T-cell (primary cell): ENCODE results near the gene NABP2. TPM values are rescaled to one million over a fixed set of nuclear protein-coding genes. Genes with fewer than 3 reads are reported as not detected.
A peak's percentile ranks its signal among the peaks of the same experiment; 100 is the strongest.

Experiments used
- ATAC-seq, 4 experiments: fragments of 200-7000 bp in 3 of 4; fragments of 150-1000 bp in 1 of 4; cut with Tn5 transposase; replicated peaks in 1 of 4; 1 replicate in 3 of 4; 2 replicates in 1 of 4; pipeline ENCODE4 v1.10.0; 2021; ENCODE audit warnings: moderate library complexity in 3 of 4, mild to moderate bottlenecking in 2 of 4, moderate number of reproducible peaks in 1 of 4
- CTCF ChIA-PET, 2 donors: fragments of 300-600 bp; sonication (Branson Sonifier 250); formaldehyde crosslinking; loops; one replicate each; lab custom pipeline; 2022; ENCODE audit warnings: antibody characterized with exemption in 2 of 2; lab: Charles Lee
- POLR2A ChIA-PET, 2 donors: fragments of 300-600 bp; sonication (Branson Sonifier 250); formaldehyde crosslinking; loops; one replicate each; lab custom pipeline; 2022; ENCODE audit warnings: antibody characterized with exemption in 2 of 2; lab: Charles Lee
- DNase-seq, 35 experiments: peaks; one replicate each; pipeline versions ENCODE4 v3.0.0 to v3.0.0-alpha.2; 2013 to 2023
- H3K27ac ChIP-seq: one replicate; pipeline ENCODE4 v1.5.1; 2013; ENCODE audit warnings: low read length
- H3K27me3 ChIP-seq, 2 experiments: replicated peaks in 1 of 2; 1 replicate in 1 of 2; 2 replicates in 1 of 2; pipeline versions ENCODE4 v1.6.1 to v1.7.0; 2013; ENCODE audit warnings: low read length in 1 of 2, mixed read lengths in 1 of 2; ENCODE audit not compliant: control insufficient read depth in 2 of 2, insufficient read depth in 2 of 2; ENCODE audit errors: extremely low read depth in 1 of 2
- H3K36me3 ChIP-seq, 2 donors: 1 replicate in 1 of 2; 2 replicates in 1 of 2; pipeline versions ENCODE4 v1.6.1 to v1.7.0; 2013; ENCODE audit warnings: low read length in 1 of 2; ENCODE audit not compliant: control insufficient read depth in 2 of 2, insufficient read depth in 1 of 2; ENCODE audit errors: extremely low read depth in 1 of 2
- H3K4me1 ChIP-seq, 2 experiments: 1 replicate in 1 of 2; 2 replicates in 1 of 2; pipeline versions ENCODE4 v1.6.1 to v1.7.0; 2013; ENCODE audit warnings: low read length in 2 of 2, mixed read lengths in 1 of 2; ENCODE audit not compliant: insufficient read depth in 2 of 2, control insufficient read depth in 1 of 2; ENCODE audit errors: extremely low read depth in 1 of 2
- H3K4me3 ChIP-seq, 2 donors: 1 replicate in 1 of 2; 2 replicates in 1 of 2; pipeline versions ENCODE4 v1.5.1 to v1.7.0; 2013; ENCODE audit warnings: mild to moderate bottlenecking in 2 of 2, low read length in 1 of 2, moderate library complexity in 1 of 2; ENCODE audit not compliant: control insufficient read depth in 1 of 2; ENCODE audit errors: extremely low read depth in 1 of 2
- H3K9me3 ChIP-seq: 2 replicates; pipeline ENCODE4 v1.7.0; 2013
- H3K27ac Mint-ChIP-seq, 2 donors: one replicate each; pipeline ENCODE4 v1.8.0; 2020 to 2021; ENCODE audit warnings: mild to moderate bottlenecking in 2 of 2, mixed read lengths in 2 of 2
- H3K27me3 Mint-ChIP-seq, 2 donors: one replicate each; pipeline ENCODE4 v1.8.0; 2021 to 2022; ENCODE audit warnings: mixed read lengths in 2 of 2
- H3K36me3 Mint-ChIP-seq: one replicate; pipeline ENCODE4 v1.8.0; 2021; ENCODE audit warnings: mixed read lengths
- H3K4me1 Mint-ChIP-seq, 3 donors: one replicate each; pipeline ENCODE4 v1.8.0; 2020 to 2022; ENCODE audit warnings: mixed read lengths in 3 of 3, mild to moderate bottlenecking in 1 of 3
- H3K4me3 Mint-ChIP-seq, 3 donors: one replicate each; pipeline ENCODE4 v1.8.0; 2020 to 2022; ENCODE audit warnings: mild to moderate bottlenecking in 3 of 3, mixed read lengths in 3 of 3, moderate library complexity in 3 of 3
- H3K9me3 Mint-ChIP-seq, 3 donors: one replicate each; pipeline ENCODE4 v1.8.0; 2020 to 2022; ENCODE audit warnings: mixed read lengths in 3 of 3
- WGBS: methylation state at CpG from one replicate; pipeline ENCODE4 v1.1.5; 2013; ENCODE audit warnings: missing lambda C conversion rate; ENCODE audit not compliant: insufficient coverage; 5-methylcytosine and 5-hydroxymethylcytosine counted together
- total RNA-seq, 35 experiments: library from RNA in 6 of 35; stranded (reverse) in 6 of 35; fragments of 120-200 nt in 1 of 35; gene quantifications; one replicate each; pipeline versions ENCODE4 v1.2.1 to v1.2.4 and lab custom pipeline; 2013 to 2026

NABP2 gene
- total RNA-seq, 5 donors from 2014 or later (not counting 1 experiment from before 2014, with no cell fraction given): 11.8 to 19.1 (median 14.0) TPM

GRCh38 chr12:56189099-56189917, 34.8 kb upstream of the NABP2 start, which contains the start of gene SMARCC2:
Gene SMARCC2 (minus strand): TSS chr12:56189483. CDS start chr12:56189461, 22 bp downstream.
- CTCF ChIA-PET: interaction anchor here (0.6 to 3.3 kb wide), 44 partner anchors 9 to 1025 kb away, joined by 3 to 54 read pairs (median 4); partner anchors contain the start of genes ESYT1 (in 2 of the 2), ZC3H10 (in 2 of the 2), ANKRD52 (in 1 of the 2) and CNPY2 (in 1 of the 2)
- H3K9me3 ChIP-seq: no peaks in the 10 kb centered on the region
- no peaks in the 10 kb centered on the region for H3K9me3 Mint-ChIP-seq
- ATAC-seq (peak; percentile 85 to 91 (median 87)), DNase-seq (peak; percentile 63 to 94 (median 76))
- H3K27ac ChIP-seq: peak within 1 kb of the TSS; percentile 86
- H3K27me3 Mint-ChIP-seq: no peaks in the 10 kb centered on the region
- H3K4me3 ChIP-seq: peak within 1 kb of the TSS; percentile 71 to 88
- peaks cover 8 to 18% of the 10 kb centered on the region in 2 donors for H3K36me3 ChIP-seq
- POLR2A ChIA-PET: interaction anchor here (0.6 to 1.6 kb wide), 6 partner anchors 27 to 71 kb away, joined by 3 to 12 read pairs (median 4); partner anchors contain the start of genes ESYT1 (in 1 of the 2), RNF41 (in 1 of the 2) and ZC3H10 (in 1 of the 2)
- peaks cover 41 to 52% (median 46%) of the 10 kb centered on the region in 3 donors for H3K4me1 Mint-ChIP-seq
- peaks cover 12 to 31% of the 10 kb centered on the region in 2 experiments for H3K4me1 ChIP-seq
- peaks cover 14% of the 10 kb centered on the region for H3K36me3 Mint-ChIP-seq
- peak within 1 kb of the TSS; percentile 93 to 98 (median 96) for H3K4me3 Mint-ChIP-seq
- peak within 1 kb of the TSS; percentile 95 to 97 for H3K27ac Mint-ChIP-seq
- no peaks in the 10 kb centered on the region for H3K27me3 ChIP-seq
- under 1% methylated on average over 73 of the region's 93 CpGs for WGBS

DNA sequence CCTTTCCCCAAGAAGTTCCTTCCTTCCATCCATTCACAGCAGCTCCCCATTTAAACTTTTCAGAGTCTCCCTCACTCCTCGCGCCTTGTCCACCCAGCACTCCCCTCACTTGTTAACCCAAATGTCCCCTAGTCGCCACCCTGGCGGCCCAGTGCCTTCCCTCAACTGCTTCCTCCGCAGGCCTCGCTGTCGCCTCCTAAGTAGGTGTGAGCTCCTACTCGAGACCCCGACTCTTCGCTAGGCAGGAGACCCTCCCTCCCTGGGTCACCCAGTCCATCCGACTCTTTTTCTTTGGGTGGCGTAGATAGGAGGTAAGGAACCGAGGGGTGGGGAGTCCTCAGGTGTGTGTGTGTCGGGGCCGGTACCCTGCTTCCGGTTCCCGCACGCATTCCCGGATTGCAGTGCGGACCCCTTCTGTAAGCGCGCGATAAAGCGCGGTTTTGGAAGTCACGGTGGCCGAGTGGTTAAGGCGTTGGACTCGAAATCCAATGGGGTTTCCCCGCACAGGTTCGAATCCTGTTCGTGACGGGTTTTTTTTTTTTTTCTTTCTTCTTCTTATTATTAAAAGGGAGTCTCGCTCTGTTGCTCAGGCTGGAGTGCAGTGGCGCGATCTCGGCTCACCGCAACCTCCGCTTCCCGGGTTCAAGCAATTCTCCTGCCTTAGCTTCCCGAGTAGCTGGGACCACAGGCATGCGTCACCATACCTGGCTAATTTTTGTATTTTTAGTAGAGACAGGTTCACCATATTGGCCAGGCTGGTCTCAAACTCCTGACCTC, 34.0 kb upstream of the NABP2 start:
- WGBS: under 1% methylated on average over 14 of the region's 42 CpGs
- H3K4me1 Mint-ChIP-seq: peaks cover 41 to 54% (median 46%) of the 10 kb centered on the region in 3 donors

GRCh38 chr12:56190695-56191155, 33.4 kb upstream of the NABP2 start:
- ChIA-PET CTCF (interaction anchor here in 1 of 2 donors (0.6 to 3.3 kb wide), 6 partner anchors 31 to 169 kb away, joined by 3 to 54 read pairs (median 22); partner anchors contain the start of genes ANKRD52, ESYT1, RNF41 and STAT2), POLR2A (no interaction called here)
- no peaks in the 10 kb centered on the region for H3K9me3 Mint-ChIP-seq
- H3K4me1 Mint-ChIP-seq: peaks cover 40 to 53% (median 46%) of the 10 kb centered on the region in 3 donors
- H3K4me3 ChIP-seq: peak overlapping the region in 1 of 2 donors; percentile 71
- peak overlapping the region; percentile 93 to 98 (median 96) for H3K4me3 Mint-ChIP-seq
- peak overlapping the region; percentile 86 for H3K27ac ChIP-seq
- peak overlapping the region; percentile 95 to 97 for H3K27ac Mint-ChIP-seq
- peaks cover 12 to 31% of the 10 kb centered on the region in 2 experiments for H3K4me1 ChIP-seq
- no peaks in the 10 kb centered on the region for H3K27me3 ChIP-seq
- no peaks in the 10 kb centered on the region for H3K9me3 ChIP-seq
- ATAC-seq (no peak), DNase-seq (no peak)
- 75% methylated on average over 2 of the region's 9 CpGs for WGBS
- no peaks in the 10 kb centered on the region for H3K27me3 Mint-ChIP-seq
- H3K36me3 Mint-ChIP-seq: peaks cover 6% of the 10 kb centered on the region
- H3K36me3 ChIP-seq: peaks cover 8 to 9% of the 10 kb centered on the region in 2 donors

More for the DNA sequence above, 34.0 kb upstream of the NABP2 start:
- Histone ChIP-seq H3K27ac (peak overlapping the region; percentile 86), H3K36me3 (peaks cover 8 to 10% of the 10 kb centered on the region in 2 donors), H3K4me1 (peaks cover 12 to 31% of the 10 kb centered on the region in 2 experiments), H3K27me3 (no peaks in the 10 kb centered on the region), H3K4me3 (peak overlapping the region; percentile 58 to 71), H3K9me3 (no peaks in the 10 kb centered on the region)
- ChIA-PET CTCF (interaction anchor here (0.6 to 3.3 kb wide), 38 partner anchors 10 to 1024 kb away, joined by 3 to 54 read pairs (median 4); partner anchors contain the start of genes ZC3H10 (in 2 of the 2), ANKRD52 (in 1 of the 2), COQ10A (in 1 of the 2) and ESYT1 (in 1 of the 2)), POLR2A (interaction anchor here (0.6 to 1.6 kb wide), 5 partner anchors 31 to 72 kb away, joined by 3 to 12 read pairs (median 4); partner anchors contain the start of genes ESYT1 (in 1 of the 2), RNF41 (in 1 of the 2) and ZC3H10 (in 1 of the 2))
- ATAC-seq (peak; percentile 25 to 36 (median 28)), DNase-seq (peak; percentile 45 to 85 (median 63))
- peaks cover 7% of the 10 kb centered on the region for H3K36me3 Mint-ChIP-seq
- H3K27me3 Mint-ChIP-seq: no peaks in the 10 kb centered on the region
- peak overlapping the region; percentile 93 to 98 (median 96) for H3K4me3 Mint-ChIP-seq
- no peaks in the 10 kb centered on the region for H3K9me3 Mint-ChIP-seq
- peak overlapping the region; percentile 95 to 97 for H3K27ac Mint-ChIP-seq

- POLR2A ChIA-PET: no interaction called here
- CTCF ChIA-PET: interaction anchor here (0.5 to 1.9 kb wide), 8 partner anchors 30 to 74 kb away, joined by 3 to 6 read pairs (median 4); partner anchors contain the start of genes ZC3H10 (in 2 of the 2), ANKRD52 (in 1 of the 2) and RNF41 (in 1 of the 2)
- H3K4me3 Mint-ChIP-seq: peak overlapping the region in 1 of 3 donors; percentile 14
- Histone ChIP-seq H3K4me1 (peaks cover 8 to 24% of the 10 kb centered on the region in 2 experiments), H3K27ac (no peak overlapping the region), H3K9me3 (no peaks in the 10 kb centered on the region), H3K4me3 (no peak overlapping the region), H3K36me3 (no peaks in the 10 kb centered on the region), H3K27me3 (no peaks in the 10 kb centered on the region)
- H3K36me3 Mint-ChIP-seq: no peaks in the 10 kb centered on the region
- peaks cover 25 to 40% (median 38%) of the 10 kb centered on the region in 3 donors for H3K4me1 Mint-ChIP-seq
- DNase-seq (no peak), ATAC-seq (no peak)
- peak overlapping the region; percentile 41 to 56 for H3K27ac Mint-ChIP-seq
- no peaks in the 10 kb centered on the region for H3K9me3 Mint-ChIP-seq
- no peaks in the 10 kb centered on the region for H3K27me3 Mint-ChIP-seq
These were observed 31.6 kb upstream of the NABP2 start for GRCh38 chr12:56192582-56192981.

GRCh38 chr12:56193025-56193578, 31.0 kb upstream of the NABP2 start:
- 60% methylated on average over 1 of the region's 1 CpG for WGBS
- H3K27ac ChIP-seq: no peak overlapping the region
- POLR2A ChIA-PET: no interaction called here
- peak; percentile 6 to 88 (median 63) for DNase-seq
- no peaks in the 10 kb centered on the region for H3K36me3 ChIP-seq
- no peaks in the 10 kb centered on the region for H3K36me3 Mint-ChIP-seq
- no peaks in the 10 kb centered on the region for H3K9me3 ChIP-seq
- no peak overlapping the region for H3K4me3 ChIP-seq
- H3K9me3 Mint-ChIP-seq: no peaks in the 10 kb centered on the region
- H3K4me1 Mint-ChIP-seq: peaks cover 20 to 35% (median 33%) of the 10 kb centered on the region in 3 donors
- no peaks in the 10 kb centered on the region for H3K27me3 Mint-ChIP-seq
- CTCF ChIA-PET: interaction anchor here (0.5 to 1.9 kb wide), 6 partner anchors 29 to 75 kb away, joined by 3 to 6 read pairs (median 4); partner anchors contain the start of genes ANKRD52 (in 1 of the 2), RNF41 (in 1 of the 2) and ZC3H10 (in 1 of the 2)
- peak overlapping the region; percentile 41 to 56 for H3K27ac Mint-ChIP-seq
- peak overlapping the region in 1 of 3 donors; percentile 14 for H3K4me3 Mint-ChIP-seq
- peaks cover 3 to 19% of the 10 kb centered on the region in 2 experiments for H3K4me1 ChIP-seq
- no peak for ATAC-seq
- H3K27me3 ChIP-seq: no peaks in the 10 kb centered on the region
